Cardiac muscle cell (in vitro differentiated cells and primary cell): ENCODE results near the gene ZNF304. TPM values are rescaled to one million over a fixed set of nuclear protein-coding genes. Genes with fewer than 3 reads are reported as not detected.
A peak's percentile ranks its signal among the peaks of the same experiment; 100 is the strongest.

ENCODE experiments used
- DNase-seq, 2 donors: peaks; one replicate each; pipeline versions ENCODE4 v3.0.0 to v3.0.0-alpha.2; 2010 to 2017; ENCODE audit warnings: low read depth in 1 of 2, low spot score in 1 of 2
- H3K27ac ChIP-seq: fragments of 200-600 bp; sonication (generic); 2 replicates; pipeline ENCODE4 v1.5.1; 2016
- H3K27me3 ChIP-seq: fragments of 200-600 bp; sonication (generic); 2 replicates; pipeline ENCODE4 v1.6.0; 2016; ENCODE audit warnings: control low read depth
- H3K36me3 ChIP-seq: fragments of 200-600 bp; sonication (generic); 2 replicates; pipeline ENCODE4 v1.5.1; 2016; ENCODE audit warnings: control low read depth
- H3K4me1 ChIP-seq: fragments of 200-600 bp; sonication (generic); 2 replicates; pipeline ENCODE4 v1.8.1; 2017; ENCODE audit warnings: low read depth, mild to moderate bottlenecking, mixed run types
- H3K4me3 ChIP-seq: fragments of 200-600 bp; sonication (generic); 2 replicates; pipeline ENCODE4 v1.5.1; 2016; ENCODE audit warnings: mild to moderate bottlenecking
- H3K9me3 ChIP-seq: fragments of 200-600 bp; sonication (generic); 2 replicates; pipeline ENCODE4 v1.5.1; 2017; ENCODE audit warnings: low read depth, mild to moderate bottlenecking, control low read depth
- CTCF ChIP-seq: IDR thresholded peaks from 2 replicates; pipeline ENCODE4 v1.5.1; 2012; ENCODE audit warnings: low read depth, mild to moderate bottlenecking, low read length
- polyA plus RNA-seq: library from polyadenylated mRNA; unstranded; fragments of >200 nt; fragmentation: Nextera tagmentation; extraction: Ambion mirVana; gene quantifications from 2 replicates; pipeline ENCODE4 v1.2.1, GENCODE V29; 2016
- total RNA-seq: library from RNA; depleted of rRNA; stranded (reverse); fragments of >200 nt; gene quantifications from 2 replicates; pipeline ENCODE4 v1.2.3, GENCODE V29; 2016

Gene ZNF304
- total and polyA plus RNA-seq, 2 experiments from 2014 or later, result 6.2 to 8.0 TPM

DNA sequence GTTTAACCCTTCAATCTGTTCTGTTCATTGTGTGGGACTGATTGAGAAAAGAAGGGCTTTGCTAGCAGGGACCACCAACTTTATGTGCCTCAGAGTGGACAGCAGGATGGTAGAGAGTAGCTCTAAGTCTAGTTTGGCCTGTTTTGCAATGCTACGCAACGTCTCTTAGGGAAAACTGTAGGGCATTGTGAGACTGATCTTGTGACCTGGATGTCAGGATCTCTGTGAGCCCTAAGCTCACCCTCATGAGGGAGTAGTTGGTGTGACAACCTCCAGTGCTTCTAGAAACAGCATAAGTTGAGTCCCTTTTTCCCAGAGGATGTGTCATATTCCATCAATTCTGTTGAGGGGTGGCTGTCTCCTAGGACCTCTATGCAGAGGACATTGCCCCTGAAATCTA is 40.3 kb upstream of the ZNF304 start:
- no peaks in the 10 kb centered on the region for H3K4me1 ChIP-seq
- no peak overlapping the region for H3K27ac ChIP-seq
- no peak for TF ChIP-seq CTCF
- no peaks in the 10 kb centered on the region for H3K9me3 ChIP-seq
- no peak overlapping the region for H3K4me3 ChIP-seq
- DNase-seq, result no peak
- H3K27me3 ChIP-seq, result peaks cover 46% of the 10 kb centered on the region
- H3K36me3 ChIP-seq, result no peaks in the 10 kb centered on the region

DNA sequence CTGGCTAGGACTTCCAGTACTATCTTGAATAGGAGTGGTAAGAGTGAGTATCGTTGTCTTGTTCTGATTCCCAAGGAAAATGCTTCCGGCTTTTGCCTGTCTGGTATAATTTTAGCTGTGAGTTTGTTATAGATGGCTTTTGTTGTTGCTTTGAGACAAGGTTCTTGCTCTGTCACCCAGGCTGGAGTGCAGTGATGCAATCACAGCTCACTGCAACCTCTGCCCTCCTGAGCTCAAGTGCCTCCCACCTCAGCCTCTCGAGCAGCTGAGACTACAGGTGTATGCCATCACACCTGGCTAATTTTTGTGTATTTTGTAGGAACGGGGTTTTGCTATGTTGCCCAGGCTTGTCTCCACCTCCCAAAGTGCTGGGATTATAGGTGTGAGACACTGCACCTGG is 36.9 kb upstream of the ZNF304 start:
- Histone ChIP-seq H3K27ac (no peak overlapping the region), H3K9me3 (no peaks in the 10 kb centered on the region), H3K4me1 (no peaks in the 10 kb centered on the region), H3K36me3 (no peaks in the 10 kb centered on the region), H3K4me3 (no peak overlapping the region), H3K27me3 (peaks cover 71% of the 10 kb centered on the region)
- DNase-seq, result no peak
- TF ChIP-seq CTCF, result no peak

- no peak overlapping the region for H3K27ac ChIP-seq
- peaks cover 58% of the 10 kb centered on the region for H3K27me3 ChIP-seq
- peaks cover 12% of the 10 kb centered on the region for H3K4me1 ChIP-seq
- no peaks in the 10 kb centered on the region for H3K36me3 ChIP-seq
- no peak overlapping the region for H3K4me3 ChIP-seq
- no peak for TF ChIP-seq CTCF
- DNase-seq, result peak in 1 of 2 donors; percentile 17
- H3K9me3 ChIP-seq, result no peaks in the 10 kb centered on the region
Measured at GRCh38 chr19:57317503-57317902, 33.6 kb upstream of the ZNF304 start.

- H3K27ac ChIP-seq, result peak overlapping the region; percentile 93
- H3K9me3 ChIP-seq, result no peaks in the 10 kb centered on the region
- peak overlapping the region; percentile 91 for H3K4me3 ChIP-seq
- TF ChIP-seq CTCF, result no peak
- peaks cover 12% of the 10 kb centered on the region for H3K36me3 ChIP-seq
- H3K4me1 ChIP-seq, result peaks cover 12% of the 10 kb centered on the region
- no peak for DNase-seq
- H3K27me3 ChIP-seq, result peaks cover 34% of the 10 kb centered on the region
Measured at GRCh38 chr19:57319869-57320179, 31.2 kb upstream of the ZNF304 start.

DNA sequence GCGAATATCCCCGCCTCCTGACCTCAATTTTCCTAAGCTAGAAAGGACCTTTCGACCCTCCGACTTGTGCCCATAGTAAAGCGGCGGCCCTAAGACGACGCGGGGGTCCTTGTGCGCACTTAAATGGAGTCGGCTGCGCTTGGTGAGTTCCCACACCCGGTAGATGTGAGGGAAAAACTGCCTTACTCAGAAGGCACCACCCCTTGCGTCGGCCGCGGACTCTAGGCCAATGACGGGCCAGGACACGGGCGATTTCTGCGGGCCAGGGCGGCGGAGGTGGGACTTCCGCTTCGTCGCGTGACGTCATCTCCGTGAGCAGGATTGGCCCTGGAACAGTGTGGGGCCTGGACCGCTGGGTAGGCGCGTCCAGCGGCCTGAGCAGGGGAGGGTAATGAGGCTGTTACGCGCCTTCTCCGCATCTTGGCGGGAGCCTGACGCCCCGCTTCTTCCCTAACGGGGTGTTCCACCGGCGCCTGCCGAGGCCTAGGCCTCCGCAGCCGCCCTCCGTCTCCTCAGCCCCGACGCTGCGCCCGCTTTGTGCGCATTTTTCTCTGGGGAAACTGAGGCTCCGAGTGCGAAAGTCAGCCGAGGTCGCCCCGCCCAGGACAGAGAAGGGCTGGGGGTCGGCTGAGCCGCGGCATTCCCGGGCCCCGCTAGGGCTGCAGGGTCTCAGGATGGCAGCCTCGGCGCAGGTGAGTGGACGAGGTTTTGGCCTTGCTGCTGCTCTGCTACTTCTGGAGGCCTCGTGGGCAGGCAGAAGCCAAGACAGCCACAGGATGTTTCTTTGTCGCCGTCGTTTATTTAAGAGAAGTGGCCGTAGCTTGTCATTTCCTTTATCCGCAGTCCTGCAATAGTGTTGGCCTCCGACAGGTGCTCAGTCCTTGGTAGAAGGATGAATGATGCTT is 30.6 kb upstream of the ZNF304 start, which contains the start of gene ZNF543:
TSS of gene ZNF543 (plus strand) at position 293 of the 905 bp plus-strand sequence. CDS start at position 675, 382 bp downstream.
- H3K27ac ChIP-seq, result peak within 1 kb of the TSS; percentile 93
- DNase-seq, result peak; percentile 98
- TF ChIP-seq CTCF, result no peak

More for the DNA sequence above, 30.6 kb upstream of the ZNF304 start, which contains the start of gene ZNF543:
- Histone ChIP-seq H3K4me1 (peaks cover 12% of the 10 kb centered on the region), H3K9me3 (no peaks in the 10 kb centered on the region), H3K4me3 (peak within 1 kb of the TSS; percentile 91), H3K36me3 (peaks cover 17% of the 10 kb centered on the region), H3K27me3 (peaks cover 28% of the 10 kb centered on the region)
